Superior temporal gyrus (tissue), 1 donor: ENCODE results near the gene ARHGAP29.

Experiments used
- DNase-seq: peaks from one replicate; pipeline ENCODE4 v3.0.0-alpha.2; 2016; ENCODE audit errors: extremely low spot score

The ARHGAP29 gene

DNA sequence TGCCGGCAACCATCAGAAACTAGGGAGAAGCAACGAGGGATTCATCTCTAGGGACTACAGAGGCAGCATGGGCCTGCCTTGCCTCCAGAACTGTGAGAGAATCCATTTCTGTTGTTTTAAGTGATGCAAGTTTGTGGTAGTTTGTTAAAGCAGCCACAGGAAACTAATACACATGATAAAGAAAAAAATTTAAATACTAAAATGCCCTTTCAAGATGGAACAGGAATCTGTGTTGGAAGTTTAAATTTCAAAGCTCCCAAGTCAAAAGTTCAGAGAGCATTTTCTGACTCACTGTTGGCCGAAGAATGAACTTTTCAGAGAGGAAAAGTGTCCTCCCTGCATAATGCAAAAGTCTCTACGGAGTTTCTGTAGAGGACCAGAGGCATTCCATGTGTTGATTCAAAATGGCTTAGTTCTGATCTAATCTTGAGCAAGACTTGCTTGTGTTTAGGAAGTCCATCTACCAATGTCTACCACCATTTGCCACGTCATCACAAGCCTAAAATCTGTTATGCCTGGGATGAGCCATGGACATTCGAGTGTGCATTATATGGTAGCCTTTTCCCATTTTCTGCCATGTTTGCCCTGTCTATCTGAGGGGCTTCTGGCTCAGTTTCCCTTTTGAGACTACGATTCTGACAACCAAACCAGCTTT lies 22.4 kb upstream of the ARHGAP29 start:
- no peak for DNase-seq

DNA sequence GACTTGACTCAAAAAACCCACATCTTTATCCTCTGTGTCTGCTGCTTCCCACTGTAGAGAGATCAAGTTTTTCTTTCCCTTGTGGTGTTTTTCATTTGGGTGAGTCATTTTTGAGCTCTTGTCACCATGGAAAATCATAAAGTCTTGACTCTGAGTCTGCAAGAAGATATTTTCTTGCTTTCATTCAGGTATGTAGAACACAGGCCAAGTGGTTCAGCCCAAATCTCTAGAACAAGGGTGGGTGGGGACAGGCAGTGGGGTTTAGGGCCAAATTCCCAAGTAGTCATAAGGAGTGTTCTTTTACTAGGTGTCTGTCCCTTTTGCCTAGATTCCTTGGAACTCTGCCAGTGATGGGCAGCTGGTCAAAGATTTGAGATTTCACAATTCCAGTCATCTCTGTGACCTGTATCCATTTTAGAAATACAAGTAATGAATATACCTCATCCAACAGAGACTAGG lies 21.5 kb upstream of the ARHGAP29 start:
- no peak for DNase-seq

DNA sequence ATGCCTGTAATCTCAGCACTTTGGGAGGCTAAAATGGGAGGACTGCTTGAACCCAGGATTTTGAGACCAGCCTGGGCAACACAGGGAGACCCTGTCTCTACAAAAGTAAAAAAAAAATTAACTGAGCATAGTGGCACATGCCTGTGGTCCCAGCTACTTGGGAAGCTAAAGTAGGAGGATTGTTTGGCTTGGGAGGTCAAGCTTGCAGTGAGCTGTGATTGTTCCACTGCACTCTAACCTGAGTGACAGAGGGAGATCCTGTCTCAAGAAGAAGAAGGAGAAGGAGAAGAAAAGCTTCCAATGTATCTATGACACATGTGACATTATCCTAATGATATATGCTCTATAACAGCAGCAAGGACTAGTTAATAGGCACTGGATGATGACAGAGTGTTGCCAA lies 20.1 kb upstream of the ARHGAP29 start:
- DNase-seq, result no peak

DNA sequence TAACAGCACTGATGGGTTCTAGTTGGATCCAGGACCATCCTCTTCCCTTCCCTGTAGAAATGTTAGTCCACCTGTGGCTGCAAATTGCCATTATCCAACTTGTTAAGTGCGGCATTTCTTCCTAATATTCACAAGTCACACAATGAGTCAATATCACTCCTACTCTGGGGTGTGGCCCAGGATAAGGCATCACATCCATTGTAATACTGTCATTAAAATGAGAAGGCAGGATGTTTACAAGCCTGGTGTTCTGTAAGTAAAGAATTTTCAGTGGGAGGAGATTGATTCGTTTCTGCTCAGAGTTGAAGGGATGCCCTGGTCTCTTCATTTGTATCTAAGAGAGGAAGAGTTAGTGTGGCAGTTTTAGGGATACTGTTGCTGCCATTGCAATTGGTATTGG lies 18.1 kb upstream of the ARHGAP29 start:
- no peak for DNase-seq

DNA sequence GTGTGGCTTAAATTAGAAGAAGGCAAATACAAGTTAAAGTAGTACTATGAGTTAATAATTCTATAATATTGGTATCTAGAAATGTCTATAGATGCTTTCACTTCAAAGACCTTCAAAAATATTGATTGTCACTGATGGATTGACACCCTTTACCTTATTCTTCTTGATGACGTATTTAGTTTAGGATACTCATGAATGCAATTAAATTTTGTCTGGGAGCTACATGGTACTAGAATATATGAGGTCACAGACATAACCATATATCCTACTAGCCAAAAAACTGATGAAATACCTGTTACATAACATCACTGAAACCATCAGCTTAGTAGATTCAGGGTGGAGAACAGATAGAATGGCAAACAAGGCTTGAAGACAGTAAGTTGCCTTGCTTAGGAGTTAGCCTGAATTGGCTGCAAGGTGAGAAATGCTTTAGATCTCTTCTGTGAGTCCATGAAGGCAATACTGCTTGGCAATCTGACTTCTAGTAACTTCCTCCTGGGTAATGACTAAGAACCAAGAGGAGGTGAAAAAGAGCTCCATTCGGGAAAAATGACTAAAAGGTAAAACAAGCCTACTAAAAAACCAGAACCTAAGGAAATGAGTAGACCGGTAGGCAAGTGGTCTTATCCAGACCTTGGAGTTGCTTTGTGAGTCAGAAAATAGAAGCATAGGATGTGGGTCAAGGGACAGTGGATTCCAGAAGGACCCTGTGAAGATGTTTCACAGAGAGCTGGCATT lies 16.9 kb upstream of the ARHGAP29 start:
- DNase-seq, result no peak

DNA sequence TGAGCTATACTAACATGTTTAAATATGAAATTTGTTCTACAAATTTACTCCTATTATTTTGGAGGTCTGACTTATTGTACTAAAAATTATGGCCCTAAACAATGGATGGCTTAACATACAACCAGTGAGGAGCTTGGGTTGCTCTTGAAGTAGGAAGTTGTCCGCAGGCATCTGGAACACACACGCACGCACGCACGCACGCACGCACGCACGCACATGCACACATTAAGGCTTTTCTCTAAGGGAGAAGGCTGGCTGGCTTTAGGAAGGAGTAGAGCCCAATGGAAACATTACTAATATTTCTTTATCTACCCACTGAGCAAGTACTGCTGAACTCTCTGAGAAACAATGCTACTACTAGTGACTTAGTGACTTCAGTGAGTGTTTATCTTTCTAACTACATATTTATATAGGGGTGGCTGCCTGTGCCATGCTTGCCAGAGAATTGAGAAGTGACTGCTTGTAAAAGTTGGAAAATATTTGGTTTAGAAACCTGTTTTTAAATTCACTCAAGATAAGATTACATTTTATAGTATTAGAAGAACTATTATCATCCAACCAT lies 16.2 kb upstream of the ARHGAP29 start:
- DNase-seq, result no peak

DNA sequence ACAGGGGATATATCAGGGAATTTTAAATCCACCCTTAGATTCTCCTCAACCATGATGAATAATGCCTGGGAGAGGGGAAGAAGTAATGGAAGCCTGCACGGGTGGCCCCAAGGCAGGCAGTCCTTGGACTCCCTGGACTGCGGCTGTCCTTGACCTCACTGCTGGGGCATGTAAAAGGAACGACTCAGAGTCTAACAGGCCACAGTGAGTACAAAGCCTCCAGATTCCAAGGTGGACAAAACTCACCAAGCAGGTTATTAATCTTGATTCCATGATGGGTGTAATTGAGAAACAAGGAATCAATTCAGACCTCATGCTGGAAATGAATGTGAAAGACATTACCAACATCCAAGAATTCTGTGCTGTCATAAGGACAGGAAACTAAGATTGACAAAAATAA lies 13.0 kb upstream of the ARHGAP29 start:
- DNase-seq, result no peak

DNA sequence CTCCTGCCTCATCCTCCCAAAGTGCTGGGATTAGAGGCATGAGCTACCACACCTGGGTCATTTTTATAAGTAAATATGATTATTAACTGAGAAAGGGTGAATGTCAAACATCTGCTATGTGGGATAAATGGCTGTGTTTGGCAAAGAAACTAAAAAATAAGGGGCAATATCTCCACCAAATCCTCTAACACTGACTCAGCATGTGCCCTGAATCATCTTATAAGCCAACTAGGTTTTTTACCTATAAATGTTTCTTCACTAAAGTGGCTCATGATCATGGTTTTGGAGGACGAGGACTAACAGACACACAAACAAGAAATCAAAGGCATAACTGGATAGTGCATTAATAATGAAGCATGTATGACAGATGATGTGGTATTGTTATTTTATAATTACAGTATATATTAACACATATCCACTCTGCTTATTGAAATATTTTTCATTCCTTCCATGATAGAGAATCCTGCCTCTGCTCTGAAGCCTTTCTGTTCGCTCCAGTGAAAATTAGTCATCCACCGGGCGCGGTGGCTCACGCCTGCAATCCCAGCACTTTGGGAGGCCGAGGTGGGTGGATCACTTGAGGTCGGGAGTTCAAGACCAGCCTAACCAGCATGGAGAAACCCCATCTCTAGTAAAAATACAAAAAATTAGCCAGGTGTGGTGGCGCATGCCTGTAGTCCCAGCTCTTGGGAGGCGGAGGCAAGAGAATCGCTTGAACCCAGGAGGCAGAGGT lies 11.7 kb upstream of the ARHGAP29 start:
- no peak for DNase-seq

DNA sequence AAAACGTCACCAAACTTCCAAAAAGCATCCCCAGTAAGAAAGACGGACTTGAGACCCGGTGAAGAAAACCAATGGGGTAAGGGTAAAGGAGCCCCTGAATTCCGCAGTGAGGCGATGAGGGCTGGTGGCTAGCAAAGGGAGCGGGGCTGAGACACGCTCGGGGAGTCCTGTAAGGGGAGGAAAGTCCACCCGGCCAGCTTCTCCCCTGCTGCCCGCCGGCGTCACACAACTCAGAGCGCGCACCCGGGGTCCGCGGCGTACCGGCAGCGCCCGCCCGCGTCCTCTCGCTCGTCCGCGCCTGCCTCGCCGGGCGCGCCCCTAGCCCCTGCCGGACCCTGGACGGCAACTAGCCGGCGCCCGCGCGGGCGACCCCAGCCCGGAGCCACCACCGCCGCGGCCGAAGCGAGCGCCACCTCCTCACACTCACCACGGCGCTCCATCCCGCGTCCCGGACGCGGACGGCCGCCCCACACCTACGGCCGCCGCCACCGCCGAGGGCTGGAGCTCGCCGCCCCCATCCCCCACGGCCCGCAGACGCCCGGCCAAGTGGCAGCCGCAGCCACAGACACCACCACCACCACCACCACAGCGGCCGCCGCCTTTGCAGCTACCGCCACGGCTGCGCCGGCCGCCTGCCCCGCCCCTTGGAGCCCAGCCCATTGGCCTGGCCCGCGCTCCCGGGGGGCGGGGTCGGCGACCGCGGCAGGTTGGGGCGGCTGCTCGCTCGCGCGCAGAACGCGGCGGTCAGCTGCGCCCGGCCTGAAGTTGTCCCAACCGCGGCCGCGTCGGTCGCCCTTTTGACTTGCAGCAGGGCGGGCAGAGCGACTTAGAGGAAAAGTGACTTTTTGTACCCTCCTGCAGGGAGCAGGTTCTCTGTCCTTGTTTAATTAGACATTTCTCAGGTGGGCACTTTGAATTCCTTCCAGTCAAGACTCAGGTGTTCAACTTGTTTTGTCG lies 10.0 kb upstream of the ARHGAP29 start:
- no peak for DNase-seq

DNA sequence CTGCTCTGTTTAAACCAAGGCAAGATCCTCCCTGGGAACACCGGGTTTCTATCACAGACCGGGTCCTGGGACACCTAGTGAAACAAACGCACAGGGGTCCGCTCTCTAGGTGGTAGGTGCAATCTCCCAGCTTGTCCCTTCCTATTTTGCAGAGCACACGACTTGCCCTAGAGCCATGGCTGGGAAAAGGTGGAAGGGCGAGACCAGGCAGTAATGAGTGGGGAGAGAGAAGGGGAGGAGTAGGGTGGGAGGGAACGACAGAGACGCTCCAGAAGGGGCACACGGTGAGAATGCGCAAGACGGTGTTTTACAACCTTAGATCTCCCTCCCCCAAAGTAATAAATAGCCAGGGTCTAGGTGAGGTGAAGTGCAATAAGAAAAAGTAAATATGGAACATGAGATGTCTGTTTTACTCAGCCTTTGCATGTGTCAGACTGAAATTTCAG lies 9.3 kb upstream of the ARHGAP29 start:
- DNase-seq, result no peak

DNA sequence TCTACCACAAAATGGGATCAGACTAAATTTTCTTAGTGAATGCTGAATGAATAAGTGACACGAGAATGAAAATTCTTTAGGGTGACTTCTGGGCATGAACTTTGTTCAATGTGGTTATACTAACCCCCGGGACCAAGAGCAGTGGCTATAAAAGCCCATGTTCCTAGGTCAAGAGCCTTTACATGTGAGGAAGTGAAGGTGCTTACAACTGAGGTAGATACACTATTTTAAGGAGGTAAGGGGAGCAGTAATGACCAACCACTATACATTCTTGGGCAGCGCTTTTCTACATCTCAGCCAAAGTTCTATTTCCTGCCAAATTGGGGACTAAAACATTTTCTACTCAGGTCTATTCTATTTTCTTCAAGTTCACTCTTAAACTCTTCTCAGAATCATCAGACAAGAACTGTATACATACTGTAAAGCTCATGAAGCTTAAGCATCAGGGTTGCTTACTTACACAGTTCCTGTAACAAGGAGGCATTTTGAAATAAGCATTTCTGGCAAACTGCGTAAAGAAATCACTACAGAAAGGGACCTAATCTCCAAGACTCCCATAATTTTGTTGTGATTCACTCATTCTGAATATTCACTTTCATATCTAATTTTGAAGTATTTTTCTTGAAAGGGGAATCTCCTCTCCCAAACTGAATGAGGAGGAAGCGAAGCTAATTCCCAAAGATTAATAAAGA lies 8.5 kb upstream of the ARHGAP29 start:
- DNase-seq, result no peak

DNA sequence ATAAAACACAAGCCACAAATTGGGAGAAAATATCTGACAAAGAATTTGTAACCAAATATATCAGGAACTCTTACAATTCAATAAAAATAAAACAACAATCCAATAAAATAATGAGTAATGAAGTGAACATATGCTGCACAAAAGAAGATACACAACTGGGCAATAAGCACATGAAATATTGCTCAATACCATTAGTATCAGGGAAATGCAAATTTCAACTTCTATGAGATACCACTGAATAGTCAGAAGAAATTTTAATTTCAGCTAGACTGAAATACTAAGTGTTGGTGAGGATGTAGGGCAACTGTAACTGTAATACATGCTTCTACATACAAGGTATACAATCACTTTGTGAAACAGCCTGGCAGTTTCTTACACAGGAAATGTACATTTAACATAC lies 7.4 kb upstream of the ARHGAP29 start:
- DNase-seq, result no peak

DNA sequence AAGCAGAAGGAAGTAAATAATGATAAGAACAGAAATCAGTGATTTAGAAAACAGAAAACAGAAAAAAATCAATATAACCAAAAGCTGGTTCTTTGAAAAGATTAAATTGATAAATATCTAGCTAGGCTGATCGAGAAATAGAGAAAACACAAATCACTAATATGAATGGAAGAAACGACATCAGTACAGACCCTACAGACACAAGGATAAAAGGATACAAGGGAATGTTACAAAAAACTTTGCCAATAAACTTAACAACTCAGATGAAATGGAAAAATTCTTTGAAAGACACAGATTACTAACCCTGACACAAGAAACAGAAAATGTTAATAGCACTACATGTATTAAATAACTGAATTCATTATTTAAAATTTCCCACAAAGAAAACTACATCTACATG lies 6.3 kb upstream of the ARHGAP29 start:
- no peak for DNase-seq

DNA sequence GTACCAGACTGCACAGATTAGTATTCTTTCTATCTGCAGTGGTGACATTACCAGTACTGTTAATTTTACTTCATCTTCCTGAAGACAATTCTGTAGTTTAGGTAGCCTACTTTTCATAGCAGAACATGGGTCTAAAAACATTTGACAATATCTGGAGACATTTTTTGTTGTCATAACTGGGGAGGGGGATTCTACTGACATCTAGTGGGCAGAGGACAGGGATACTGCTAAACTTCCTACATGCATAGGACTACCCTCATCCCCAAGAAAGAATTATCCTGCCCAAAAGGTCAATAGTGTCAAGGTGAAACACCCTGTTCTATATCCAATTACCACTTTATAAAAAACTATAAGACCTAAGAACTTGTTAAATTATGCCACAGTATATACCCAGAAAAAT lies 3.4 kb upstream of the ARHGAP29 start:
- no peak for DNase-seq

DNA sequence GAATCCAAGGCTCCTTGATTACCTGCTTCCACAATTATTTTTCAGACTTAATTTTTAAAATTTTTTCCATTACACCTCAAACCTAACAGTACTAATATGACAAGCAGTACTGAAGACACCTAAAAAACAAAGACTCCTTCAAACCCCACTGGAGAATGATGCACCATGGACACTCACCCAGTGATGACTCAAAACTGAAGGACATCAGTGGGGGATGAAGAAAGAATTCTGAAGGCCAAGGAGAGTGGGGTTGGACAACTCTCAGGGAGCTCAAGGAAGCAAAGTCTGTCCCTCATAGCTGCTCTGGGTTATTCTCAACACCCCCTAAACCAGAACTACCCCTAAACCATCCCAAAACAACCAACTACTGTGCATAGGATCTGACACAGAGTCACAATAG lies 2.4 kb upstream of the ARHGAP29 start:
- DNase-seq, result no peak

DNA sequence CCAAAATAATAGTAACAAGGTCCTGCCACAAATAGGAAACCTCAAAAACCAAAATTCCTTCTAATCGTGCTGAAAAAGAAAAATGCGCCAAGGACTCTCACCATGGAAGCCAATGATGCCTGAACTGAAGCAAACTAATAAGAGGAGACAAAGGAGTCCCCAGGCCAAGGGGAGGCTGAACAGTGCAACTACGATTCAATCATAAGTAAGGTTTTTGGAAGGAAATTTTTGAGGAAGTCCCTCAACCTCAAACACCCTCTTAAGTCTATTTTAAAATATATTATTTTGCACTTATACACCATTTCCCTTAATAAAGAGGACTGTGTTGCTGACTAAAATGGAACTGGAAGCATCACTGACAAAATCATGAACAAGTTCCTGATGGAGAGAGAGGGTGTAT lies 1.7 kb upstream of the ARHGAP29 start:
- no peak for DNase-seq

DNA sequence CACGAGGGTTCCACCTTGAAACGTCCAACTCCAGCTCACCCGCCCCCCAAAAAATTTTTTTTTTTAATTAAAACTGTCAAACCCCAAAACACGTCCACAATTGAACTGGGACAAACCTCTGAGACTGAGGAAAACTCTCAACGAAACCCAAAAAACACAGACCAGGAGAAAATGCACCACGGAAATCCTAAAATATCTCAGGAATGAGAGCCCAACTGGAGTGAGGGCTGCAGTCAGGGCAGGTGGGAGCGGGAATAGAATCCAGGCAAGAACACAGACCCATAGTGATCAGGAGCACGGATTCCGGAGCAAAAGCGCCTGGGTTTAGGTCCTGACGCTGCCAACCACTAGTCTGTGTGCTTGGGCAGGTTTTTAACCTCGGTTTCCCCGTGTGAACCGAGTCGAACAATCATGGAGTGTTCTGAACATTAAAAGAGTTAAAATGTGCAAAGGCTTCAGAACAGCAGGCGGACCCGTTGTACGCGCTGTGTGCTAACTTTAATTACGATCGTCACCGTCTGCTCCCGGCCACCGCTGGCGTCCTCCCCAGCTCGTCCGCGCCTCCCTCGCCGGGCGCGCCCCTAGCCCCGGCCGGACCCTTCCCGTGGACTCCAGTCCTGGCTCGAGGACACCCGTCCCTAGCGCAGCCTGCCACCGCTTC lies 624 bp downstream of the ARHGAP29 start:
- DNase-seq, result no peak

DNA sequence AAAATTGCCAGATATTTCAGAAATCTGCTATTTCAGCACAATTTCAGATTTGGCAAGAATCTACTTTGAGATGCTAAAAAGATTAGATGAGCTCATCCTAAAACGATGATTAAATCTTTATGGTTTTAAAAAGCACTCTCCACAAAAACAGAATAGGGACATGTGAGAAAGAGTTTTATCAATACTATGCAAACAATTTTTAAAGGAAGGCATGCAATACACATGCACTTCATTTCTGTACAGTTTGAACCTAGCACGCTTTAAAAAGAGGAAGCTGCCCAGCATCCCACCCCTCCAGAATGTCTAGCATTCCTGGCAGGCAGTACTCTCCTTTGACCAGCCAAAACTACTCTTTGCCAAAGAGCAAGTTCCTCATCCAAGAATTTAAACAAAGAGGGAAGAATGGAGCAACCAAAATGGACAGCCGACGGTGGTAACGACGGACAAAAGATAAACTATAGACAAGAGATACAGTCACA lies 1.3 kb downstream of the ARHGAP29 start:
- DNase-seq, result no peak

DNA sequence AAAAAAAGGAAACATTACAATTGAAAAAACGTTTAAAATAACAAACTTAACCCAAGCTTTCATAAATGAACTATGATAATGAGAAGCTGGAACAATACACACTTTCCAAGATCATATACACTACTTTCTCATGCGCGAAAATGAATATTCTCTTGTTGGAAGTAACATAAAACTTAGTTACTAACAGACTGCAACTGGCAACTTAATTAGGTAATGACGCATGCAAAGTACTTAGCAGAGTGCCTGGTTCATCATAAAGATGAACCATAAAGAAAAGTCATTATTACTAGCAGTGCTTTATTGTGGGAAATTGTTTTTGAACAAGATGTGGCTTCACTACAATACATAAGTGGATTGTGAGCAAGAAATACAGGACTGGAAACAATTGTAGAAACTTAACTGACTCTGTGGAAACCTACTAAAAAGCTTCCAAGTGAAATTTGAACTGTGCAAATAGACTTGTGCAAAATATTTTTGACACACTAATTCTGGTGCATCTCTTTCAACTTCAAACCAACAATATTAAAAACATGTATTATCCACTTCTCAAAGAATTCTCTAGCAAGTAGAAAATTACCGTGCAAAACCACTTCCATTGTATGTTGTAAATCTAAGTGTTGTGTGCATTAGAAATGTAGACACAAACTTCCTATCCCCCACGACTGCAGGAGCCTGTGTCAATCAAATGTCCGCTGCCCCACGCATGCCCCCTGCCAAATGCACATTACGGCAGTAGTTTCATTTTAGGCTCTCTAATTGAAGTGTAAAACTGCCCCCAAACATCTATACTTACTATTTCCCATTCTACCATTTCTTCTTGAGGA lies 2.0 kb downstream of the ARHGAP29 start:
- DNase-seq, result no peak
